Fibroblast of the conjunctiva (primary cell): Measurements from ENCODE around the gene LCN1.

Experiments used
- DNase-seq: peaks from one replicate; pipeline ENCODE4 v3.0.0-alpha.2; 2010; ENCODE audit warnings: low read depth

The LCN1 gene

DNA sequence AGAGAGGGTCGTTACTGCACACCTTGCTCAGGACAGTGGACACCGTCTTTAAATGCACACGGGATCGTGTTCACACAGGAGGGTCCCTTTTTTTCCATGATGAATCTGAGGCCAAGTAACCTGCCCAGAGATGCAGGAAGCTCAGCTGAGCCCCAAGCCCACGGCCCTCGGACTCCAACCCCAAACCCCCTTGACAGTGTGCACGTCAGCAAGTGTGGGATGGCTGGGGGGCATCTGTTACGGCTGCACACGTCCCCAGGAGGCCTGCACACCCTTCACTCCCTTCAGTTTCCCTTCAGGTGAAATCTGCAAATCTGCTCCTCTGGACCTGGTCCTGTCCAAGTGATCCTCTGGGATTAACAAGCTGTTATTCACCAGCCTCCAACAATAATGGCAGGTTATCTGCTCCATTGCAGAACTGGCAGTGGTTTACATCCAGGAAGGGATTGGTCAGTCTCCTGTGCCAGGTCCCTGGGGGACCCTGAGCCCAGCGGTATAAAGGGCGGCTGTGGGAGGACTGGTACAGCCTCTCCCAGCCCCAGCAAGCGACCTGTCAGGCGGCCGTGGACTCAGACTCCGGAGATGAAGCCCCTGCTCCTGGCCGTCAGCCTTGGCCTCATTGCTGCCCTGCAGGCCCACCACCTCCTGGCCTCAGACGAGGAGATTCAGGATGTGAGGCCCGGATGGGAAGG lies at the start of gene LCN1:
TSS of gene LCN1 (plus strand) at position 525 of the 692 bp plus-strand sequence. CDS start at position 583, 58 bp downstream.
- no peak for DNase-seq

DNA sequence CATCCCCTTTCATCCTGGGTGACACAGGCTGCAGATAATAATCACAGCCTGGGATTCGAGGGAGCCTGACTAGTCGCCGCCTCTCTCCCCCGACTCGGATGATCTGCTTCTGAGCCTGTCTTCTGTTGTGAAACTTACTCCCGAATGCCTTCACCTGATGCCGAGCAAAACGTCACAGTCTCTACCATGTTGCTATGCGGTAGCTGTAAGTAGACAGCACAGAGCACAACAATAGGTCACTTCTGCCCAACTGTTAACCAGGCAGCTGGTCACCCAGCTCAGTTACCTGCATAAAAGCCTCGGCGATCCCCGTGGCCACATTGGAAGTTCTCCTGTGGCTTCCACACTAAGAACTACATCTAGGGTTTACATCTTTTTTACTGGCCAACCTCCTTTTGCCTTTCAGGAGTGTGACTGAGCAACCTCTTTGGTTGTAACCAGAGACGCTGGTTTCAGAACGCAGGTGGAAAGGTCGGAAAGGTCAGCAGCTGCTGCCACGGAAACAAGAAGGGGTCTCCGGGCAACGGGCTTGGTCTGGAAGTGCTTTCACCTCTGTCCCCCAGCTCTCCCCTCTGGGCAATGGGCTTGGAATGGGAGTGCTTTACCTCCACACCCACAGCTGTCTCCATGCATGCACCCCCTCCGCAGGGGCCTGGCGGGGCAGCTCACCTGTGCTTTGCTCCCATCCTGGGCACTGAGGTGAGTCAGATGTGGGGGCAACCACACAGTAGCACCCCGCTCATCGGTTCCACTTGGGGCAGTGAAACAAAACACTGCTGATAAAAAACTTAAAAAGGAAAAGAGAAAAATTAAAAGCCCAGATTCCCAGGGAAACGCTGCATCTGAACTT lies 49.2 kb upstream of the LCN1 start:
- DNase-seq, result no peak

DNA sequence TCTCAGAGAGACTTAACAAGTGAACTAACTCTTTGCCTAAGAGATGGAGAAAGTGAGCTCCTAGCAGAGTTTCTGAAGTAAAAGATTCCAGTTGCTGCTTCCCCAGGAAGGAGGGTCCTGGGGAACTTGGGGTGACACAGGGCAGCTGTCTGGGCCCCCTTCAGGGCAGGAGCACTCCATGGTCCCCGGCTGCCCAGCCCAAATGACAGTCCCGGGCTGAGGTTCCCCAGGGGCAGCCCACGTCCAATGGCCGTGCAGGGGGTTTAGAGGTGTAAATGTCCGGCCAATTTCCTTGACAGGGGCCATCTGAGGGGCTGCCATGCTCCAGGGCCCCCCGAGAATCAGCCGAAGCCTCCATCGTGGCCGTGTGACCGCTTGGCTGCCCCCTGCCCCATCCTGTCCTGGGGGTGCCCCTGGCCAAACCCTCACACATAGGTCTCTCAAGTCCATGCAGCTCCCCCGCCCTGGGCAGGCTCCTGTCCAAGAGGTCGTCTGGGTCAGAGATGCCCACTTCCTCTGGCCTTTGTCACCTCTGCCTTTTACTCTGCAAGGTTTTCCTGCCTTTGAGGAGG lies 47.2 kb upstream of the LCN1 start:
- DNase-seq, result no peak

DNA sequence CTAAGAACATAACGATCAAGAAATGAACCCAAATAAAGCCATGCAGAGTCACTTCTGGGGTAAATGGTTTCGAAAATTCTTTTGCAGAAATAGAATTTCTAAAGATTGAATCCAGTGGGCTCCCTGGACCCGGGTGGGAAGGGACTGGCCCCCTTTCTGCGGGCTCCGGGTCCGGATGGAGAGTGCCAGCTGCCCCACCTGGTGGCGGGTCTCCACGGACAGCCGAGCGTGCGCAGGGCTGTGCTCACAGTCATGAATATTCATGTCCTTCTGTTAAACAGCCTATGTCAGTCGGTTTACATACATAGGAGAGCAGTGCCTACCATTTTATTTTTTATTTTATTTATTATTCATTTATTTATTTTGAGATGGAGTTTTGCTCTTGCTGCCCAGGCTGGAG lies 46.3 kb upstream of the LCN1 start:
- DNase-seq, result no peak

DNA sequence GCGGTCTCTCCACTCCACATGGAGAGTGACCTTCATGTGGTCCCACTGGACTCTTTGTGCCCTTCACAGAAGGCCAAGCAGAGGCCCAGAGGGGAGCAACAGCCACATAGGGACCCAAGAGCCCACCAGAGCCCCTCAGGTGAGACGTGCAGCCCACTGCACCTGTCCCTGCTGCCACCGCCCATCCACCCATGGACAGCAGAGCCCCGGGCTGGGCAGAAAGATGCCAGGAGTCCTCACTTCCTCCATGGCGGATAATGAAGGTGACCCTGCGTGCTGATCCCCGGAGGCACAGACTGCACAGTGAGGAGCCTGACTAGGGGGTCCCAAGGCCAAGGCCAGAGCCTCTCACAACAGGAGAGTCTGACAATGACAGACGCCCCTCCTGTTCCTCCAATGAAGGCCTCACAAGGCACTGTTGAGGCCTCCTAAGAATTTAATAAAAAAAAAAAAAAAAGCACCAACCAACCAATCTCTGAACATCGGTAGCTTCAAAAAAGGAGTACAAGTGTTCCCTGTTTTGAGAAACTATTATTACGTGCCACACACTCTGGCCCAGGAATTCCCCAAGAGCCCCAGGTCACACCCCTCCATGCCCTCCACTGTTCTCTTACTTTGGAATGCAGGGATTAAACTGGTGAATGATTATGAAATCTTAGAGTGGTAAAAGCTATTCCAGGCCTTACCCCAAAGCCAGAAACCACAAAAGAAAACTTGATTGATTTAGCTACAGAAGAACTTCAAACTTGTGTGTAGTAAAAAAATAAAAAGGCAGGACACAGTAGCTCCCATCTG lies 44.5 kb upstream of the LCN1 start:
- no peak for DNase-seq

DNA sequence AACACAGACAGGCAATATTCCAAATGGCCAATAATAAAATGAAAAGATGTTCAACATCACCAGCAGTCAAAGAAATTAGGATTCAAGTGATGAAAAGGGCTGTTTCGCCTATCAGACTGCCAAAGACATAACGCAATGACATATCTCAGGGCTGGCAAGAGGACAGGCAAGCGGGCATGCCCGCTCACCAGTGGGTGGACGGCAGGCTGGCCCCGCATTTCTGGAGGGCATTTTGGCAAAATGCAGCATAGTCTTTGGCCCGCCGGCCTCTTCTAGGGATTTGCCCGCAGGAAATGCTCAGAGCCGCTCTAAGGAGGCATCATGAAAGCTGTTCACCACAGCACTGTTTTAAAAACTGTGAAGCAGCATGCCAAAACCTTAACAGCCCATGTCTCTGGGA lies 43.0 kb upstream of the LCN1 start:
- no peak for DNase-seq

DNA sequence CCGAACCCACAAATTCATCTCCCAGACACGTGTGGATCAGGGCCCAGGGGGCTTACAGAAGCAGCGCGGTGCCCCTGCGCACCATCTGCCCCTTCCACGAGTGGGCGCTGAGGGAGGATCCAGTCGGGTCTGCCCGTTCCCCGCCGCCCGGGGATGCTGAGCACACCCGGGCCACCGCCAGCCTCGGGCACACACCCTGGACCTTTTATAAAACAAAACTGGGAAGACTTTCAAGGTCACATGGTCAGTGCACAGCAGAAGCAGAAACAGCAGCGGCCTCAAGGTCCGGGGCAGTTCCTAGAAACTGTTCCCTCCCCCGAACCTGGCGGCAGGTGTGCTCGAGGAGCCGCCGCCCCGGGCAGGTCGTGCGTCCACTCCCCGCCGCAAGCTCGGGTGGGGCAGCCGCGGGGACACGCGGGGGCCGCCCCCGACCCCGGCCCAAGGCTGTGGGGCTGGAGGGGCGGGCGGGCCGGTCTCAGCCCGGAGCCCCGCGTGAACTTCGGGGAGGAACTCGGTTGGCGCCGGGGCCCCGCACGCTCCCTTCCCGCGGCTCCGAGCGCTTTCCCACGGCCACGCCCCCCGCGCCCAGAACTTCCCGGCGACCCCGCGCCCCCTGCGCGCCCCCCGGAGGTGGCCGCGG lies 42.3 kb upstream of the LCN1 start:
- no peak for DNase-seq

DNA sequence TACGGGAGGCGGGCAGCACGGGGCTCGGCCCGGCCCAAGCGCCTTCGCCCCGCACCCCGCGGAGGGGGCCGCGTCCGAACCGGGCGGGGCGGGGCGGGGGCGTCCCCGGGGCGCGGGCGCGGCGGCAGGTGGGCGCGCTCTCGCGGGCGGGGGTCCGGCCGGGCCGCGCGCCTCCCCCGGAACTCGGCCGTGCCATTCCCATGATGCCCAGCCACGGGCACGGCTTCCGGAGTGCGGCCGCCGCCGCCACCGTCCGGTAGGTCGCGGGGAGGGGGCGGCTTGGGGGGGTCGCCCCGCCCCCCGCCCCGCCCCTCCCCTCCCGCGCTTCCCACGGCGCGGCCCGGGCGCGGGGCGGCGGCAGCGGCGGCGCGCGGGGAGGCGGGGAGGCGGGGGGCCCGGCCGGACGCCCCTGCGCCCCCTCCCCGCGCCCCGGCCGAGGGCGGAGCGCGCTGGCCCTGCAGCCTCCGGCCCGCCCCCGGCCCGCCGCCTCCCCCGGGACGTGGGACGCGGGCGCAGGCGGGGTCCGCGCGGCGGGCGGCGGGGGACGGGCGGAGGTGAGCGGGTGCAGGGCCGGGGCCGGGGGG lies 41.7 kb upstream of the LCN1 start, which contains the start of gene PPP1R26:
TSS of gene PPP1R26 (plus strand) at position 314 of the 584 bp plus-strand sequence. CDS start 4,729 bp downstream, outside the sequence.
- DNase-seq, result no peak

DNA sequence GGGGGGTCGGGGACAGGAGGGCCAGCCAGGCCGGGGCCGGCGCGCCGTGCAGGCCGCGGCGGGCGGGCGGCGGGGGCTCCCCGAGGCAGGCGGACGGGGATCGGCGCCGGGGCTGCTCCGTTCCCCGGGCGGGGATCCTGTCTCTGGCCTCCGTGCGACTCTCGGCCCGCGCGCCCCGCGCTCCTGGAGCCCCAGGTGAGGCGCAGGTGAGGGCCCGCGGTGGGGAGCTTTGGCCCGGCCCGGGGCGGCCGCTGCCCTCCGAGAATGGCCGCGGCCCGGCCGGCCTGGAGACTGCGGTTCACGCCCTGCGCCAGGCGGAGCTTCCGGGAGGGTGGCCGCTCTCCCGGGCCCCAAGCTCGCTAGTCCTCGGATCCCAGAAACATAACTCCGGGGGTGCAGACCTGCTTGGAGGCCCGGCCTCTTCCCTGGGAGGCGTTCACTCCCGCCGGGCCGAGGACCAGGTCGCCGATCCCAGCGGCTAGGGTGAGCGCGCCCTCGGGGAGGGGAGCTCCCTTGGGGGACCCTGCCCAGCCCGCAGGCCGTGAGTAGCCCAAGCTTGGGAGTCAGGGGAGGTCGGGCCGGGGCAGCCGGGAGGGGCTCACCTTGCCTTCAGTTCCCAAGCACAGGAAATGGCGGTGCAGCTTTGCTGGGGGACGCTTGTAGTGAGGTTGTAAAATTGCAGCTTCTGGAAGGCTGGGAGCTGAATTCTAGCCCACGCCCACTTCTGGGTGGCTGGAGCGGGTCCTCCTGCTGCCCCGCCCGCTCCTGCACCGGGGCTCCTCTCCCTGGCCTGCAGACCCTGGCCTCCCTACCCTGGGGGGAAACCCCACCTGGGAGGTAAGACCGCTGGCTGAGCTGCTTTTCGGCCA lies 40.9 kb upstream of the LCN1 start:
- no peak for DNase-seq

DNA sequence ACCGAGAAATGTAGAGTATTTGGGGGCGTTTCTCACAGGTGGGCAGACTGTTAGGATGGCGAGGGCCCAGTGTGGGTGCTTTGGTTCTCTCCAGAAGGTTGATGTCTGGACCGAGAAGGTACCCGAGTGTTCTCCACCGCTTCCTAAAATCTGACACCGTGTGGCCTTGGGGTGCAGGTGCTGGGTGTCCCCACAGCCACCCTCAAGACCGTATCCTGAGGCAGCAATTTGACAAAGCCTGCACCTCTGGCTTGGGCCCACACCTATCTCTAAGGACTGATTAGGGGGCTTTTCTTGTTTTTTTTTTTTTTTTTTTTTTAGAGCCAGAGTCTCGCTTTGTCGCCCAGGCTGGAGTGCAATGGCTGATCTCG lies 40.3 kb upstream of the LCN1 start:
- DNase-seq, result no peak

DNA sequence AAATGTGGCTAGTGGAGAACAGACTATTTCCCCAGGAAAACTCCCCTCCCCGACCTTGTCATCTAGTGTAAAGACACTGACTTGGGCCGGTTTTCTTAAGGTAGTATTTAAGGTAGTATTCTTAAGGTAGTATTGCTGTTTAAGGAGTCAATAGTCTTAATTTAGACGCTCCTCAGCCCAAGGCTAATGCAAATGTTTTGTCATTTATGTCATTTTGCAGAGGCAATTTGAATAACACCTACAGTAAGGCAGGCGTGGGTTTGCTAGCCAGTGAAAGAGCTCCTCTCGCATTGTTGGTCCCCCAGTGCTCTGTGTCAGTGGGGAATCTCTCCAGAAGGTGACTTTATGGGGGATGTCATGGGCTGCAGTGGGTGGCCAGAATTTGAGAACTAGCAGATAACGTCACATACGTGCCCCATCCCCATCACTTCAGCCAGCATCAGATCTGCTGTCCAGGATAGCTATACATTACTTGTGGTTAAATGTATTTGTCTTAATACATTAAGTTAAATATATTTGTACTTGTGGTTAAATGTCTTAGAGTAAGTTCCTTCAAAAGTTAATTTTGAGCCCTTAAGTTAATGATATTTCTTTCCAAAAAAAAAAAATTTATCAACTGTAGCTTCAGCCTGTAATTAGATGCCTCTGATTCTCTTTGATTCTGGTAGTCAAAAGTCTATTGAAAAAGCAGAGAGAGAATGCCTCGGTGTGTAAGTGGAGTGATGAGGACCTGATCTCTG lies 39.1 kb upstream of the LCN1 start:
- DNase-seq, result no peak

DNA sequence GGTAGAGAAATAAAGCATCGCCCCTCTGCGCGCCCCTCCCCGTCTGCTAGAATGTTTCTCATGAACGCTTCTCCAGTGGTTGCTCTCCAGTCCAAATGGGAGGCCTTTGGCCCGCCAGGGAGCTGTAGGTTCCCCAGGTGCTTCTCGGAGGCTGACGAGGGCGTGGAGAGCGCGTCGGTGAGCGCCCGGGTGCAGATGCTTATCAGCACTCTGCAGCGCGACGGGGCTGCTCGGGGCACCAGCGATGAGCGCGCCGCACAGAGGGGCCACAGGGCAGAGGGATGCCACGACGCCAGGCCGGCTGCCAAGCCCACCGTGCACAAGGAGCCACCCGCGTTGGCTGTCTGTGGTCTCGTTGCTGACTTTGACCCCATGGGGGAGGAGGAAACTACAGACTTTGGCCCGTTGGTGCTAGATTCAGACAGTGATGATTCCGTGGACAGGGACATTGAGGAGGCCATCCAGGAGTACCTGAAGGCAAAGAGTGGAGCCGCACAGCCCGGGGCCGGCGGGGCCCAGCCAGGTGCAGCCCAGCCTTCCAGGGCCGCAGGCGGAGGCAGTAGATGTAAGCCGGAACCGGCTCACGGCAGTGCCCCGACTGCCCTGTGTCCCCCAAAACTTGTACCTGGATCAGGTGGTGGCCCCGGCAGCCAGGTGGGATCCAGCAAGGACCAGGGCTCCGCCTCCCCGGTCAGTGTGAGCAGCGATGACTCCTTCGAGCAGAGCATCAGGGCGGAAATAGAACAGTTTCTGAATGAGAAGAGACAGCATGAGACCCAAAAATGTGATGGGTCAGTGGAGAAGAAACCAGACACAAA lies 36.6 kb upstream of the LCN1 start:
- no peak for DNase-seq

DNA sequence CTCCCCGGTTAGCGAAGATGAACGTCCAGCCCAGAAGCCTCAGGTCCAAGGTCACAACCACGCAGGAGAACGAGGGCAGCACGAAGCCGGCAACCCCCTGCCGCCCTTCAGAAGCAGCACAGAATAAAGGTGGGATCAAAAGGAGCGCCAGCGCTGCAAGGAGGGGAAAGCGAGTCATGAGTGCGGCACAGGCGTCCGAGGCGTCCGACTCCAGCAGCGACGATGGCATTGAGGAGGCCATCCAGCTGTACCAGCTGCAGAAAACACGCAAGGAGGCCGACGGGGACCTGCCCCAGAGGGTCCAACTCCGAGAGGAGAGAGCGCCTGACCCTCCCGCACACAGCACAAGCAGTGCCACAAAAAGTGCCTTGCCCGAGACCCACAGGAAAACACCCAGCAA lies 35.9 kb upstream of the LCN1 start:
- no peak for DNase-seq

DNA sequence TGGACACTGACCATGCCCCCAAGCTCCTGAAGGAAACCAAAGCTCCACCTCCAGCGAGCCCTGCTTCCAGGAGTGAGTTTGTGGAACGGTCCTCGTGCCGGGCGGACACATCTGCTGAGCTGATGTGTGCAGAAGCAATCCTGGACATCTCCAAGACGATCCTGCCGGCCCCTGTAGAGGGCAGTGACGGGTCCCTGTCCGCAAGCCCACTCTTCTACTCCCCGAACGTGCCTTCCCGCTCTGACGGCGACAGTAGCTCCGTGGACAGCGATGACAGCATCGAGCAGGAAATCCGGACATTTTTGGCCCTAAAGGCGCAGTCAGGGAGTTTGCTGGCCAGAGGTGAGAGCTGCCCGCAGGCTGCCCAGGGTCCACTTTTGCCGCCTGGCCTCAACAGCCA lies 35.4 kb upstream of the LCN1 start:
- DNase-seq, result no peak

DNA sequence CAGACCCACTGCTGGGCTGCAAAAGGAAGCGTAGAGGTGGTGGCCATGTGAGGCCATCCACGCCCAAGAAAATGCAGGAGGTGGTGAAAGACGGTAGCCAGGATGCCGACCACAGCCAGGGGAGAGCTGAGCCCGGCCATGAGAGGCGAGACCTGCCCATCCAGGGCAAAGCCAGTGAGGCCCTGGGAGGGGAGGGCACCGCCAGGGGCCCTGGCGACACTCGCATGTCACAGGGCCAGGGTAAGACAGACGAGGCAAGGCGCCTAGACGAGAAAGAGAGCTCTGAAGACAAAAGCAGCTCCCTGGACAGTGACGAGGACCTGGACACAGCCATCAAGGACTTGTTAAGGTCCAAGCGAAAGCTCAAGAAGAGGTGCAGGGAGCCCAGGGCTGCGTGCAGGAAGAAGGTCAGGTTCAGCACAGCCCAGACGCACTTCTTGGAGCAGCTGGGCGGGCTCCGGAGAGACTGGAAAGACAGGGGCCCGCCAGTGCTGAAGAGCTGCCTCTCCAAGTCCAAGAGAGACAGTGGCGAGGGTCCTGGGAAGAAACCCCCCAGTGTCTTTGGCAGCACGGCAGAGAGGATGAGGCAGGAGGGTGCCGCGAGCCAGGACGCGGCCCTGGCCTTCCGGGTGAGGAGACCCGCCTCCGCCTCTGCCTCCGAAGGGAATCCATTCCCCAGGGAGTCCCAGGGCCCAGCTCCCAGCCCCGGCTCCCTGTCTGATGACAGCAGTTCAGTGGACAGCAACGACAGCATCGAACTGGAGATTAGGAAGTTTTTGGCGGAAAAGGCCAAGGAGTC lies 34.8 kb upstream of the LCN1 start:
- DNase-seq, result no peak

DNA sequence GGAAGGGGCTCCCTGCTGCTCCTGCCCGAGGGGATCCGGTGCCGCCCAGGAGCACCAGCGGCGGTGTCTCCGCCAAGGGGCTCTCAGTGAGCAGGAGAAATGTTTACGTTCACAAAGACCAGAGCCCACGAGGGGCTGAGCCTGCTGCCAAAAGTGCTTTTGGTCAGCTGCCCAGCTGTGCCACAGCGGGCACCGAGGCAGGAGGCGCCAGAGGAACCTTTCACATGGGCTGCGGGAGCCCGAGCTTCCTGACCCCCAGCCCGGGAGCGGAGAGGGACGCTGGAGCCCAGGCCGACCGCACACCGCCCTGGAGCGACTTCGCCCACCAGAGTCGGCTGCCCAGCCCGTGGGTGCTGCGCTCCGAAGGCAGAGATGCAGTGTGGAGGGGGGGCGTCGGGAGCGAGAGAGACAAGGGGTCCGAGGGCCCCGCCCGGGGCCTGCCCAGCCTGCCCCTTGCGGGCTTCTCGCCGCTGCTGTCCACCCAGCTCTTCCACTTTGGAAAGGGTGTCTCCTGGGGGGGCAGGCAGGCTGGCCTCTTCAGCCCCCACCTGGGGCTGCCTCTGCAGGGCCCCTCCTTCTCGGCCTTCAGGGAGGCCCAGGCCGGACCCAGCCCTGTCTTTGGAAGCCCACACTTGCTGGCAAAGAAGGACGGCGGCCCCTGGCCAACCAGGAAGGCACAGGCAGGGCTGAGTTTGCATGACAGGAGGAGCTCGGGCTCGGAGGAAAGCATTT lies 33.8 kb upstream of the LCN1 start:
- no peak for DNase-seq

DNA sequence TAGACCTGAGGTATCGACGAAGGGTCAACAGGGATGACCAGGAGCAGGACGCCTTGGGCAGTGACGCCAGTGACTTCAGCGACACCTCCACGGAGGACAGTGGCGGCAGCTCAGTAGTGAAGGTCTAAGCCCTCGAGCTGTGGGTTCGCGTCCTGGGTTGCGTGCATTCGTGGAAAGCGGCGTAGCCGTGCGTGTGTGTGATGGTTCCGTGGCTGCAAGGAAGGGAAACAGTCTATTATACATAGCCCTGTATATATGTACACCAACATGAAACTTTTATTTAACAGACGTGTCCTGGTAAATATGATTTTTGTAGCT lies 33.3 kb upstream of the LCN1 start:
- no peak for DNase-seq
